Measurements from ENCODE around the gene RAMP3.

DNA sequence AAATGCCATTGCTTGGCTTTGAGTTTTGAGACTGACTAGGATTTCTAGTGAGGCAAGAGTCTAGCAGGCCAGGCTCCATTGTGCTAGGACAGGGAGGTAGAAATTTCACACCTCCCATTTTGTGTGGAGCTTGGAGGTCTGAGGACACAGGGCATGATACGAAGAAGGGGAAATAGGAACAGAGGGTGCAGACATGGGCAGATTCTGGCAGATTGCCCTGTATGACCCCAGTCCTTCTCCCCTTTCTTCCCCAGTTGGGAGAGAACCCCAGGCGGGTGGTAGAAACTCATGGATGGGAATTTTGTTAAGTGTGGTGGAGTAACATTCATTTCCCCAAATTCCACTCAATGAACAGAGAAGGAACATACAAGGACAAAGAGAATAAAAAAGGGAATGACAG is 54.4 kb downstream of the RAMP3 start:
- TF ChIP-seq CTCF (conservative IDR thresholded peaks at IDR 0.05 in 1 of 2, IDR thresholded peaks at IDR 0.05 in 1 of 2; ENCODE audit: low read depth in 1 of 2, low read length in 2 of 2) (no peak), EZH2 (IDR thresholded peaks at IDR 0.05; ENCODE audit: low read length, missing control alignments) (no peak)

Measured in fibroblast of lung (primary cell).